ENCODE measurements around the gene MICALL2. TPM values are rescaled to one million over a fixed set of nuclear protein-coding genes. Genes with fewer than 3 reads are reported as not detected.

Gene MICALL2
- total RNA-seq, 1 donor from 2014 or later, result 8.3 TPM

DNA sequence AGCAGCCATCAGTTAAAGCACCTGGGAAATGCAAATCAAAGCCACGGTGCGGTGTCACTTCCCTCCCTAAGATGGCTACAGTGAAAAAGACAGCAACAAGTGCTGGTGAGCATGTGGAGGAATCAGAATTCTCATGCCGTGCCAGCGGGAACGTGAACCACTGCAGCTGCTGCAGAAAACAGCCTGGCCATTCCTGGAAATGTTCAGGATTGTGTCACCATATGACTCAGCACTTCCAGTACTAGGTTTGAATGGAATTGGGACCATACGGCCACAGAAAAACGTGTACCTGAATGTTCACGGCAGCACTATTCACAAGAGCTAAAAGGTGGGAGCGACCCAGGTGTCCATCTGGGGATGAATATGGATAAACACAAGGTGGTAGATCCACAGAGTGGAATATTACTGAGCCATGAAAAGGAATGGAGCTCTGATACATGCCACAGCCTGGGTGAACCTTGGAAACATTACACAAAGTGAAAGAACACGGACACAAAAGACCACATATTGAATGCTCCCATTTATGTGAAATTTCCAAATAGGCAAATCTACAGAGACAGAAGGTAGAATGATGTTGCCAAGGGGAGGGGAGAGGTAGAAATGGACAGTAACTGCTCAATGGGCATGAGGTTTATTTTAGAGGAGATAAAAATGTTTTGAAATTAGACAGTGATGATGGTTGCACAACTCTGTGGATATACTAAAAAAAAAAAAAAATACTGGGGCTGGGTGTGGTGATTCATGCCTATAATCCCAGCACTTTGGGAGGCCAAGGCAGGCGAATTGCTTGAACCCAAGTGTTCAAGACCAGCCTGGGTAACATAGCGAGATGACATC lies 61.6 kb downstream of the MICALL2 start:
- H3K27me3 ChIP-seq (ENCODE audit: low read depth), result peaks cover 94% of the 10 kb centered on the region
- H3K4me3 ChIP-seq, result no peak overlapping the region
- peaks cover 38% of the 10 kb centered on the region for H3K9me3 ChIP-seq (replicated peaks)
- intact Hi-C loops (cut with micrococcal nuclease), result no loop called here
- TF ChIP-seq, protein P1, sequence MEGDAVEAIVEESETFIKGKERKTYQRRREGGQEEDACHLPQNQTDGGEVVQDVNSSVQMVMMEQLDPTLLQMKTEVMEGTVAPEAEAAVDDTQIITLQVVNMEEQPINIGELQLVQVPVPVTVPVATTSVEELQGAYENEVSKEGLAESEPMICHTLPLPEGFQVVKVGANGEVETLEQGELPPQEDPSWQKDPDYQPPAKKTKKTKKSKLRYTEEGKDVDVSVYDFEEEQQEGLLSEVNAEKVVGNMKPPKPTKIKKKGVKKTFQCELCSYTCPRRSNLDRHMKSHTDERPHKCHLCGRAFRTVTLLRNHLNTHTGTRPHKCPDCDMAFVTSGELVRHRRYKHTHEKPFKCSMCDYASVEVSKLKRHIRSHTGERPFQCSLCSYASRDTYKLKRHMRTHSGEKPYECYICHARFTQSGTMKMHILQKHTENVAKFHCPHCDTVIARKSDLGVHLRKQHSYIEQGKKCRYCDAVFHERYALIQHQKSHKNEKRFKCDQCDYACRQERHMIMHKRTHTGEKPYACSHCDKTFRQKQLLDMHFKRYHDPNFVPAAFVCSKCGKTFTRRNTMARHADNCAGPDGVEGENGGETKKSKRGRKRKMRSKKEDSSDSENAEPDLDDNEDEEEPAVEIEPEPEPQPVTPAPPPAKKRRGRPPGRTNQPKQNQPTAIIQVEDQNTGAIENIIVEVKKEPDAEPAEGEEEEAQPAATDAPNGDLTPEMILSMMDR (IDR thresholded peaks at IDR 0.05; ENCODE audit: borderline replicate concordance), result no peak
- DNase-seq, result no peak
- H3K4me1 ChIP-seq, result no peaks in the 10 kb centered on the region
- H3K27ac ChIP-seq (replicated peaks), result no peak overlapping the region
- H3K36me3 ChIP-seq, result no peaks in the 10 kb centered on the region

DNA sequence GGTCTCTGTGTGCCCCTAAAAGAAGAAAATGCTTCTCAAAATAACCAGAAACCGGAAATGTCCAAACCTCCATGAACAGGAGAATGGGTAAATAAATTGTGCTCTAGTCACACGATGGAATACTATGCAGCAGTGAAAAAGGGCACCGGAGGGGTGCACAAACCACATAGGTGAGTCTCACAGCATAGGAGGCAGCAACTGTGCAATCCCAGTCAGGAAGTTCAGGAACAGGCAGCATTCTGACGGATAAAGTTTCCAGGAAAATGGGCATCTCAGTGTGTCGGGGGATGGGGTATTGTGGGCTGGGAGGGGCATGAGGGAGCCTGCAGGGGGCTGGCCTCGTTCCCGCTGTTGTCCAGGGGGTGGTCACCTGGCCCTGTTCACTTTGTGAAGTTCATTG lies 63.1 kb downstream of the MICALL2 start:
- intact Hi-C loops (cut with micrococcal nuclease), result no loop called here
- Histone ChIP-seq H3K9me3 (replicated peaks) (peaks cover 36% of the 10 kb centered on the region), H3K4me1 (no peaks in the 10 kb centered on the region), H3K4me3 (no peak overlapping the region), H3K27me3 (ENCODE audit: low read depth) (peaks cover 94% of the 10 kb centered on the region), H3K27ac (replicated peaks) (no peak overlapping the region), H3K36me3 (no peaks in the 10 kb centered on the region)
- TF ChIP-seq, protein P1 (IDR thresholded peaks at IDR 0.05; ENCODE audit: borderline replicate concordance), result no peak
- DNase-seq, result no peak

DNA sequence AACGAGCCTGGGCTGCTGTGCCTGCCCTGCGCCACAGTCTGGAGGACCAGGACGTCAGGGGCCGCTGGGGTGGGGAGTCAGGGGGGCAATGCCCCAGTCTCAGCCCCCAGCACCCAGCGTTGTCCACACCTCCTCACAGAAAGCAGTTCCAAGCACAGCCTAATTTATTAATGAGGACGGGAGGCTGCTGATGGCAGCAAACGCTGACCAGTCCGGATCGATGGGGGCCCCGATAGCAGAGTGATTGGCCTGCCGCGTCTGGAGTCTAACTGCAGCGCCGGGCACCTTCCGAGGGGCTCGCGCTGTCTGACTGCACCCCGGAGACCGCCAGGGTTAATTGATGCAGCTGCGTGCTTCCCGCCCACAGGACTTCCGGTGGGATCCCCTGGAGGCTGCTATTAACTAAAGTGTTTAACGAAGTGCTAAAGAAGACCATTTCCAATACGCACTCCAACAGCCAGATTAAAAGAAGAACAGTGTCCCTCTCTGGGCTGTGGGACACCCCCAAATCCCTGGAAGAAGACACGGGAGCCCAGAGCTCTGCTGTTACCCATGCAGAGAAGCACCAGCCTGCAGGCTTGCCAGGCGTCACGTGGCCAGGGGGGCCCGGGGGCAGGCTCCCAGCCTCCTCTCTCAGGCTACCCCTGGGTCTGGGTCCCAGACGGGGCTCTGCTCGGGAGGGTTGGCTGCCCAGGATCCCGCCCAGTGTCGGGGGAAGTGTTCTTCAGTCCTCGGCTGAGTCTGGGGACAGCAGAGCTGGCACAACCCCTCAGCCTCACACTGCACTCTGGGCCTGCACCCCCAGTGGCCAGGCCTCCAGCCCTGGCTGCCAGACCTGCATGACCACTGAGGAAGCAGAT lies 63.8 kb downstream of the MICALL2 start:
- Histone ChIP-seq H3K9me3 (replicated peaks) (peaks cover 36% of the 10 kb centered on the region), H3K27me3 (ENCODE audit: low read depth) (peaks cover 94% of the 10 kb centered on the region), H3K27ac (replicated peaks) (no peak overlapping the region), H3K4me1 (no peaks in the 10 kb centered on the region), H3K36me3 (no peaks in the 10 kb centered on the region), H3K4me3 (no peak overlapping the region)
- TF ChIP-seq, protein P1 (IDR thresholded peaks at IDR 0.05; ENCODE audit: borderline replicate concordance), result no peak
- DNase-seq, result no peak
- intact Hi-C loops (cut with micrococcal nuclease), result no loop called here

DNA sequence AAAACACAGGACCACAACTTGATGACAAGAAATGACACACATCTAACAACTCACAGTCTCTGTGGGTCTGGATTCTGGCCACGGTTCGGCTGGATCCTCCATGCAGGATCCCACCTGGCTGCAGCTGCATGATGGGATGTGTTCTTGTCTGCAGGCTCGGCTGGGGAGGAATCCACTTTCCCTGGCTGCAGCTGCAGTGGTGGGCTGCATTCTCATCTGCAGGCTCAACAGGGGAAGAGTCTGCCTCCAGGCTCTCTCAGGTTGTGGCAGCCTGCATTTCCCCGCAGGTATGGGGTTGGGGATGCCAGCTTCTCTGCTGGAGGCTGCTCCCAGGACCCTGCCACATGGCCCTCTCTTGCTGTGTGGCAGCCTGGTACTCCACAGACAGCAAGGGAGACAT lies 64.9 kb downstream of the MICALL2 start:
- Histone ChIP-seq H3K27me3 (ENCODE audit: low read depth) (peaks cover 87% of the 10 kb centered on the region), H3K36me3 (no peaks in the 10 kb centered on the region), H3K9me3 (replicated peaks) (peaks cover 36% of the 10 kb centered on the region), H3K4me1 (no peaks in the 10 kb centered on the region), H3K27ac (replicated peaks) (no peak overlapping the region), H3K4me3 (no peak overlapping the region)
- TF ChIP-seq, protein P1 (IDR thresholded peaks at IDR 0.05; ENCODE audit: borderline replicate concordance), result no peak
- no peak for DNase-seq
- intact Hi-C loops (cut with micrococcal nuclease), result no loop called here

DNA sequence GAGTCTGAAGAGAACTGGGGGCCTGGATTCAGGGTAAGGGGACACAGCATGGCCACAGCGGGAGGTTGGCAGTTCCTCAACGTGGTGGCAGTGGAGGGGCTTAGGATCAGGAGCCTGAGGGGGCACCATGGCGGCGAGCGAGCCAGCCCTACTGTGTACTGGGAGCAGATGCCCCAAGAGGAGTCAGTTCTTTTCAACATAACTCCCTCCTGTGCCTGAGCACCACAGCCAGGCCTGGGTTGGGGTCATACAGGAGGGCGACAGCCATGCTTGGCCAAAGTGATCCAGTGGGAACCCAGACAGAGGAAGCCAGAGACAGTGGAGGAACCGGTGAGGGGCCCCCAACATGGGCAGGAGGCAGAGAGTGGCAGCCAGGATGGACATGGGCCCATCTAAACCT lies 65.8 kb downstream of the MICALL2 start:
- no peaks in the 10 kb centered on the region for H3K4me1 ChIP-seq
- H3K9me3 ChIP-seq (replicated peaks), result peaks cover 36% of the 10 kb centered on the region
- TF ChIP-seq, protein P1 (IDR thresholded peaks at IDR 0.05; ENCODE audit: borderline replicate concordance), result no peak
- H3K27ac ChIP-seq (replicated peaks), result no peak overlapping the region
- peaks cover 86% of the 10 kb centered on the region for H3K27me3 ChIP-seq (ENCODE audit: low read depth)
- no peak for DNase-seq
- H3K4me3 ChIP-seq, result no peak overlapping the region
- intact Hi-C loops (cut with micrococcal nuclease), result no loop called here
- H3K36me3 ChIP-seq, result no peaks in the 10 kb centered on the region
